ENCODE results near the gene NBAS. TPM values are rescaled to one million over a fixed set of nuclear protein-coding genes. Genes with fewer than 3 reads are reported as not detected.

The NBAS gene
- polyA plus RNA-seq, 2 of the 4 experiments (the other 2 are of a cell fraction), result 16.7 to 34.9 TPM

- H3K9me3 ChIP-seq, result no peaks in the 10 kb centered on the region
- no peak overlapping the region for H3K27ac ChIP-seq
- ChIA-PET CTCF (interaction anchor here (1.5 to 1.8 kb wide), 2 partner anchors 20 to 49 kb away, joined by 3 to 4 read pairs; no protein-coding TSS in a partner anchor), POLR2A (no interaction called here)
- peaks cover 23% of the 10 kb centered on the region for H3K4me1 ChIP-seq
- WGBS (ENCODE audit: missing lambda C conversion rate), result 94% methylated on average over 6 of the region's 6 CpGs
- no peak for FAIRE-seq
- H3K4me3 ChIP-seq, result no peak overlapping the region
- ATAC-seq, result no peak
- TF ChIP-seq FOSL2 (IDR thresholded peaks at IDR 0.05) (no peak), FOSL2 (CRISPR knock-in tag; IDR thresholded peaks at IDR 0.05) (no peak), MYC (IDR thresholded peaks at IDR 0.05; ENCODE audit: borderline replicate concordance, low read length) (no peak), KDM1A (IDR thresholded peaks at IDR 0.05; ENCODE audit: low read depth) (no peak), FOSB (CRISPR knock-in tag; IDR thresholded peaks at IDR 0.05) (no peak), HMGXB4 (CRISPR knock-in tag; IDR thresholded peaks at IDR 0.05; ENCODE audit: borderline replicate concordance) (no peak), FOXS1 (CRISPR knock-in tag; IDR thresholded peaks at IDR 0.05) (no peak), CEBPB (IDR thresholded peaks at IDR 0.05) (no peak), CHD4 (IDR thresholded peaks at IDR 0.05; ENCODE audit: borderline replicate concordance) (no peak), RFX5 (IDR thresholded peaks at IDR 0.05) (no peak)
- H3K4me2 ChIP-seq, result no peak overlapping the region
- no peak for DNase-seq (ENCODE audit: low read depth in 1 of 2, low spot score in 1 of 2)
Observed at GRCh38 chr2:15595342-15595905, 34.3 kb upstream of the NBAS start.

GRCh38 chr2:15594291-15595256 lies 33.4 kb upstream of the NBAS start:
- H3K4me3 ChIP-seq, result no peak overlapping the region
- peaks cover 23% of the 10 kb centered on the region for H3K4me1 ChIP-seq
- DNase-seq (ENCODE audit: low read depth in 1 of 2, low spot score in 1 of 2), result no peak
- ATAC-seq, result no peak
- no peak for FAIRE-seq
- WGBS (ENCODE audit: missing lambda C conversion rate), result 77% methylated on average over 5 of the region's 5 CpGs
- ChIA-PET POLR2A (interaction anchor here (0.6 kb wide), 1 partner anchor 22 kb away, joined by 9 read pairs; no protein-coding TSS in a partner anchor), CTCF (interaction anchor here (0.9 to 1.8 kb wide), 4 partner anchors 15 to 48 kb away, joined by 3 to 4 read pairs (median 4); no protein-coding TSS in a partner anchor)
- H3K4me2 ChIP-seq, result peak overlapping the region; percentile 8; the same call in 2 of the 3 replicates
- H3K27ac ChIP-seq, result no peak overlapping the region
- TF ChIP-seq NR3C1 (IDR thresholded peaks at IDR 0.05) (no peak), CTCF (IDR thresholded peaks at IDR 0.05) (no peak), HOXB13 (CRISPR knock-in tag; IDR thresholded peaks at IDR 0.05; ENCODE audit: low read depth) (no peak), POLR2AphosphoS2 (conservative IDR thresholded peaks at IDR 0.05; ENCODE audit: low read length) (no peak), ZFP36 (IDR thresholded peaks at IDR 0.05; ENCODE audit: borderline replicate concordance, partially characterized antibody) (no peak), HEYL (CRISPR knock-in tag; IDR thresholded peaks at IDR 0.05) (no peak), RNF2 (IDR thresholded peaks at IDR 0.05; ENCODE audit: borderline replicate concordance, low read depth) (no peak), HMGXB4 (CRISPR knock-in tag; IDR thresholded peaks at IDR 0.05; ENCODE audit: borderline replicate concordance) (no peak), GATA3 (IDR thresholded peaks at IDR 0.05; ENCODE audit: borderline replicate concordance) (no peak)
- no peaks in the 10 kb centered on the region for H3K9me3 ChIP-seq

All from A549 (cell line).